Thyroid gland (tissue), 4 donors: ENCODE data around the gene PPIC. TPM values are rescaled to one million over a fixed set of nuclear protein-coding genes. Genes with fewer than 3 reads are reported as not detected.
A peak's percentile ranks its signal among the peaks of the same experiment; 100 is the strongest.

ENCODE experiments used
- DNase-seq, 2 donors: peaks; one replicate each; pipeline ENCODE4 v3.0.0-alpha.2; 2019
- H3K27ac ChIP-seq, 3 donors: fragments of 200-600 bp; sonication (generic); 1 replicate in 2 of 3; 2 replicates in 1 of 3; pipeline ENCODE4 v1.5.1; 2016 to 2019; ENCODE audit warnings: mild to moderate bottlenecking in 1 of 3, moderate library complexity in 1 of 3
- H3K27me3 ChIP-seq: fragments of 200-600 bp; sonication (generic); one replicate; pipeline ENCODE4 v1.5.1; 2019
- H3K36me3 ChIP-seq, 2 donors: fragments of 200-600 bp; sonication (generic); one replicate each; pipeline ENCODE4 v1.5.1; 2016 to 2019
- H3K4me1 ChIP-seq, 2 donors: fragments of 200-600 bp; sonication (generic); one replicate each; pipeline ENCODE4 v1.5.1; 2017 to 2019
- H3K4me3 ChIP-seq, 3 donors: fragments of 200-600 bp; sonication (generic); replicated peaks in 1 of 3; 1 replicate in 2 of 3; 2 replicates in 1 of 3; pipeline ENCODE4 v1.5.1; 2016; ENCODE audit warnings: mild to moderate bottlenecking in 1 of 3
- H3K9me3 ChIP-seq: fragments of 200-600 bp; sonication (generic); one replicate; pipeline ENCODE4 v1.5.1; 2017
- CTCF ChIP-seq, 6 experiments: fragments of 200-600 bp in 3 of 6; fragments of 450-650 bp in 3 of 6; sonication (generic) in 3 of 6; IDR thresholded peaks; one replicate each; pipeline ENCODE4 v1.5.1; 2016 to 2019; ENCODE audit warnings: antibody characterized with exemption in 6 of 6, mild to moderate bottlenecking in 2 of 6, inconsistent platforms in 1 of 6, moderate library complexity in 1 of 6
- POLR2A ChIP-seq, 2 donors: fragments of 450-650 bp; IDR thresholded peaks; one replicate each; pipeline ENCODE4 v1.6.1; 2017; ENCODE audit warnings: antibody characterized with exemption in 2 of 2, mild to moderate bottlenecking in 2 of 2, moderate library complexity in 1 of 2
- WGBS, 2 donors: methylation state at CpG; one replicate each; pipeline ENCODE4 v1.1.5; 2017; 5-methylcytosine and 5-hydroxymethylcytosine counted together
- intact Hi-C: fragments of 100-400 bp; cut with DNase I; formaldehyde crosslinking; loops from one replicate; pipeline ENCODE4 v1.15.1; 2023
- total RNA-seq, 4 donors: library from RNA; depleted of rRNA; stranded (reverse); fragments of >200 nt; gene quantifications; one replicate each; pipeline ENCODE4 v1.2.3, GENCODE V29; 2016

The PPIC gene
- total RNA-seq, 4 donors from 2014 or later = 28.3 to 122 (median 70.5) TPM

GRCh38 chr5:123037104-123037418, 536 bp upstream of the PPIC start:
- no peaks in the 10 kb centered on the region for H3K36me3 ChIP-seq
- 2% methylated on average over 6 to 11 of the region's 11 CpGs for WGBS, 2 donors
- no peaks in the 10 kb centered on the region for H3K27me3 ChIP-seq
- TF ChIP-seq CTCF (IDR thresholded peaks at IDR 0.05) (no peak), POLR2A (IDR thresholded peaks at IDR 0.05) (no peak)
- H3K27ac ChIP-seq = peak overlapping the region; percentile 95 to 98 (median 97)
- intact Hi-C loops = no loop called here
- DNase-seq = no peak
- H3K4me1 ChIP-seq = peaks cover 5 to 12% of the 10 kb centered on the region in 2 donors
- peak overlapping the region; percentile 33 to 72 (median 51) for H3K4me3 ChIP-seq
- H3K9me3 ChIP-seq = no peaks in the 10 kb centered on the region

- peak; percentile 80 to 88 for DNase-seq
- Histone ChIP-seq H3K36me3 (no peaks in the 10 kb centered on the region), H3K4me1 (peaks cover 5 to 12% of the 10 kb centered on the region in 2 donors), H3K27ac (peak overlapping the region; percentile 95 to 98 (median 97)), H3K27me3 (no peaks in the 10 kb centered on the region), H3K4me3 (peak overlapping the region; percentile 33 to 72 (median 51)), H3K9me3 (no peaks in the 10 kb centered on the region)
- WGBS, 2 donors = 1% methylated on average over 27 of the region's 40 CpGs; no CpG with 5 or more reads in 1 of the 2 donors
- intact Hi-C loops = no loop called here
- TF ChIP-seq CTCF (IDR thresholded peaks at IDR 0.05) (no peak), POLR2A (IDR thresholded peaks at IDR 0.05) (peak in 1 of 2 donors; percentile 6)
These were observed 571 bp downstream of the PPIC start for GRCh38 chr5:123035918-123036390.

- TF ChIP-seq POLR2A (IDR thresholded peaks at IDR 0.05) = peak in 1 of 2 donors; percentile 25
- TF ChIP-seq CTCF (IDR thresholded peaks at IDR 0.05) = no peak
- Histone ChIP-seq H3K9me3 (no peaks in the 10 kb centered on the region), H3K4me3 (peak overlapping the region; percentile 33 to 72 (median 51)), H3K27me3 (no peaks in the 10 kb centered on the region), H3K36me3 (no peaks in the 10 kb centered on the region), H3K27ac (peak overlapping the region; percentile 95 to 98 (median 97)), H3K4me1 (peaks cover 5 to 12% of the 10 kb centered on the region in 2 donors)
- 2% methylated on average over 19 to 24 of the region's 27 CpGs for WGBS, 2 donors
- intact Hi-C loops = no loop called here
- peak; percentile 84 to 85 for DNase-seq
These were observed 1.1 kb downstream of the PPIC start for GRCh38 chr5:123035360-123035917.

- 88 to 91% methylated on average over 6 of the region's 6 CpGs for WGBS, 2 donors
- Histone ChIP-seq H3K4me1 (peaks cover 5 to 12% of the 10 kb centered on the region in 2 donors), H3K27ac (no peak overlapping the region), H3K4me3 (no peak overlapping the region), H3K27me3 (no peaks in the 10 kb centered on the region), H3K36me3 (peaks cover 5 to 6% of the 10 kb centered on the region in 2 donors), H3K9me3 (no peaks in the 10 kb centered on the region)
- intact Hi-C loops = no loop called here
- DNase-seq = no peak
- TF ChIP-seq CTCF (IDR thresholded peaks at IDR 0.05) (no peak), POLR2A (IDR thresholded peaks at IDR 0.05) (no peak)
These were observed 3.3 kb downstream of the PPIC start for GRCh38 chr5:123033157-123033671.

GRCh38 chr5:123028222-123028621, 8.3 kb downstream of the PPIC start:
- TF ChIP-seq POLR2A (IDR thresholded peaks at IDR 0.05) = no peak
- TF ChIP-seq CTCF (IDR thresholded peaks at IDR 0.05) = no peak

More at GRCh38 chr5:123028222-123028621, 8.3 kb downstream of the PPIC start:
- H3K9me3 ChIP-seq = no peaks in the 10 kb centered on the region
- no peaks in the 10 kb centered on the region for H3K27me3 ChIP-seq
- no peak for DNase-seq
- H3K36me3 ChIP-seq = peaks cover 36 to 40% of the 10 kb centered on the region in 2 donors
- intact Hi-C loops = no loop called here
- WGBS, 2 donors = 70 to 80% methylated on average over 9 of the region's 9 CpGs
- no peak overlapping the region for H3K27ac ChIP-seq
- no peak overlapping the region for H3K4me3 ChIP-seq
- no peaks in the 10 kb centered on the region for H3K4me1 ChIP-seq
